Parathyroid adenoma (tissue), 2 donors: ENCODE data around the gene FBN2.

ENCODE experiments used
- H2AFZ ChIP-seq: fragments of 300-600 bp; sonication (generic); one replicate; pipeline ENCODE4 v1.7.0; 2017; ENCODE audit warnings: antibody characterized with exemption, mild to moderate bottlenecking
- H3K27ac ChIP-seq: fragments of 300-600 bp; sonication (generic); one replicate; pipeline ENCODE4 v1.7.0; 2017
- H3K27me3 ChIP-seq: fragments of 300-600 bp; sonication (generic); one replicate; pipeline ENCODE4 v1.7.0; 2017; ENCODE audit warnings: low read length; ENCODE audit not compliant: control insufficient read depth, insufficient read depth
- H3K36me3 ChIP-seq: fragments of 300-600 bp; sonication (generic); one replicate; pipeline ENCODE4 v1.7.0; 2017; ENCODE audit warnings: low read length; ENCODE audit not compliant: control insufficient read depth, insufficient read depth
- H3K4me1 ChIP-seq: fragments of 300-600 bp; sonication (generic); one replicate; pipeline ENCODE4 v1.7.0; 2017; ENCODE audit warnings: control low read depth
- H3K4me2 ChIP-seq: fragments of 300-600 bp; sonication (generic); one replicate; pipeline ENCODE4 v1.7.0; 2017; ENCODE audit warnings: low read length
- H3K4me3 ChIP-seq: fragments of 300-600 bp; sonication (generic); one replicate; pipeline ENCODE4 v1.7.0; 2017; ENCODE audit warnings: low read depth, low read length
- H3K79me2 ChIP-seq: fragments of 300-600 bp; sonication (generic); one replicate; pipeline ENCODE4 v1.7.0; 2017; ENCODE audit warnings: control low read depth
- H3K9ac ChIP-seq: fragments of 300-600 bp; sonication (generic); one replicate; pipeline ENCODE4 v1.7.0; 2017; ENCODE audit warnings: mild to moderate bottlenecking
- H3K9me3 ChIP-seq: fragments of 300-600 bp; sonication (generic); one replicate; pipeline ENCODE4 v1.7.0; 2017; ENCODE audit warnings: low read length; ENCODE audit not compliant: control insufficient read depth
- CTCF ChIP-seq: fragments of 300-600 bp; sonication (generic); IDR thresholded peaks from one replicate; pipeline ENCODE4 v1.7.0; 2017; ENCODE audit warnings: antibody characterized with exemption, mild to moderate bottlenecking
- donor health status: primary hyperparathyroidism.

The FBN2 gene

DNA sequence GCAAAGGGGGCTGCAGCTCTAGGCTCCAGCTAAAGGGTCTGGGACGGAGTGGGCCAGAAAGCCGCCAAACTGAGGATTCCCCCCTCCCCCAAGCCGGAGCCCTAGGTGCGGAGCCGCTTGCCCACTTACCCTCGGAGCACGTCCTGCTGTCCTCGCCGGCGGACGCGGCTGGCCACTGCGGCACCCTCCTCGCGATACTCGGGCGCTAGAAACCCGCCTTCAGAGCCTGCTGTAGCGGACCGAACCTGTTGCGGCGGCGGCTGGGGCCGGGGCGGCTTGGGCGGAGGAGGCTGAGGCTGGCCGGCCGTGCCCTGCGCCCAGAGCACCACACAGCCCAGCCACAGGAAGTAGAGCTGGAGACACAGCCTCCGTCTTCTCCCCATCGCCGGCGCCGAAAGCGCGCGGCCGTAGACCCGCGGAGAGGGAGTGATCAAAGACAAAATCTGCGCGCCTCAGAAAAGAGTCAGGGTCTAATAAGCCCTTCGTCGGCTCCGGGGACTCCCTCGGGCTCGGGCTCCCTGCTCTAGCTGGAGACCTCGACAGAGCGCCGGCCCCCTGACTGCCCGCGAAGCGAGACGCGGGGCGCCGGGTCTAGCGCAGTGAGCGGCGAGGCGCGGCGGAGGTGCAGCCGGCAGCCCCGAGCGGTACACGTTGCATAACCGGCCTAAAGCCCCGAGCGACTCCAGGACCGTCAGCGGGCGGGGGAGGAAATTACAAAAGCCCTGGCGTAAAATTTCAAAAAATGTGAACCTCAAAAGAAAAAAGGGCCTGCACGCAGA, 635 bp downstream of the FBN2 start:
- no peaks in the 10 kb centered on the region for H3K27me3 ChIP-seq
- H2AFZ ChIP-seq = peak overlapping the region; percentile 47
- no peaks in the 10 kb centered on the region for H3K36me3 ChIP-seq
- no peaks in the 10 kb centered on the region for H3K9me3 ChIP-seq
- H3K27ac ChIP-seq = no peak overlapping the region
- TF ChIP-seq CTCF = no peak
- peak overlapping the region; percentile 48 for H3K4me2 ChIP-seq
- no peaks in the 10 kb centered on the region for H3K79me2 ChIP-seq
- no peaks in the 10 kb centered on the region for H3K4me1 ChIP-seq
- H3K9ac ChIP-seq = no peak overlapping the region
- peak overlapping the region; percentile 38 for H3K4me3 ChIP-seq

DNA sequence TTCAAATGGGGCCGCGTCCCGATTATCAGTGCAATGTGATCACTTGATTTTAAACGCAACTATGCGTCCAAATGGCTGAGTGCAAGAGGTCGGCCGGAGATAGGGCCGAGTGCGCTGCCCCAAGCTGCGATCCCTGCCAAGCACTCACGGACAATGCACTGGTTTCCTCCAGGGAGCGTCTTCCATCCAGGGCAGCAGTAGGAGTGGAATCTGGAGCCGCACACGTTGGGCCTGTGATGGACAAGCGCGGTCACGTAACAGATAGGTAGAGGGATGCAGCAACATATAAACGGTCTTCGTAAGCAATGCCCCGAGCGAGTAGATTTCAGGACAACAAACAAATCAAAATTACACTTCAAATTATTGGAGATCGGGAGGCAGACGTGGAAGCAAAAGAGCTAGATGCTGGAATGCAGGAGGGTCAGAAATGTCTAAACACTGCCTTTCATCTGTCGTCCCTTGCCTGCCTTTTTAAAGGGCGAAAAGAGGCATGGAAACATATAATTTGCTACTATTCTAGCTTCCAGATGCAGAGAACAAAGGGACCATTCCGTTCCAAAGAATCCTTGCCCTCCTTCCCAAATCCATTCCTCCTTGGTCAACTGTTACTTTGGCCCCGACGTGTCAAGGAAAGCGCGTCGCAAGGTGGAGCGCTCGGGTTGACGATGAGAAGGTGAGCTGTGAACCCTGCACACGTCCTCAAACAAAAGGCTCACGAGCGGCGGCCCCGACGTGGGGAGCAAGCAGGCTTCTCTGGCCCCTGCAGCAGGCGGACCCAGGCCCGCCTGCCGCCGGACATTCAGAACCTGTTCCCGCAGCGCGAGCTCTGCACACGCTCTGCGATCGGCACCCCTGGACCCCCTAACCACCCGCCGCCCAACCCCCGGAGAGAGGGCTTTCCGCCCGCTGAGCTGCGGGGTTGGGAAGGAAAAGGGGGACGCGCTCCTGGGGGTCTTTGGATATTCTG, 1.5 kb downstream of the FBN2 start:
- Histone ChIP-seq H3K79me2 (no peaks in the 10 kb centered on the region), H3K4me3 (no peak overlapping the region), H3K27ac (no peak overlapping the region), H2AFZ (no peak overlapping the region), H3K9me3 (no peaks in the 10 kb centered on the region), H3K4me2 (peak overlapping the region; percentile 48), H3K4me1 (no peaks in the 10 kb centered on the region), H3K27me3 (no peaks in the 10 kb centered on the region), H3K9ac (no peak overlapping the region), H3K36me3 (no peaks in the 10 kb centered on the region)
- TF ChIP-seq CTCF = no peak

GRCh38 chr5:128535251-128535650, 2.8 kb downstream of the FBN2 start:
- H3K27me3 ChIP-seq = no peaks in the 10 kb centered on the region
- H2AFZ ChIP-seq = no peak overlapping the region
- no peak overlapping the region for H3K27ac ChIP-seq
- no peaks in the 10 kb centered on the region for H3K9me3 ChIP-seq
- H3K4me2 ChIP-seq = no peak overlapping the region
- H3K36me3 ChIP-seq = no peaks in the 10 kb centered on the region
- H3K4me3 ChIP-seq = no peak overlapping the region
- H3K9ac ChIP-seq = no peak overlapping the region
- no peak for TF ChIP-seq CTCF
- no peaks in the 10 kb centered on the region for H3K79me2 ChIP-seq
- H3K4me1 ChIP-seq = no peaks in the 10 kb centered on the region

DNA sequence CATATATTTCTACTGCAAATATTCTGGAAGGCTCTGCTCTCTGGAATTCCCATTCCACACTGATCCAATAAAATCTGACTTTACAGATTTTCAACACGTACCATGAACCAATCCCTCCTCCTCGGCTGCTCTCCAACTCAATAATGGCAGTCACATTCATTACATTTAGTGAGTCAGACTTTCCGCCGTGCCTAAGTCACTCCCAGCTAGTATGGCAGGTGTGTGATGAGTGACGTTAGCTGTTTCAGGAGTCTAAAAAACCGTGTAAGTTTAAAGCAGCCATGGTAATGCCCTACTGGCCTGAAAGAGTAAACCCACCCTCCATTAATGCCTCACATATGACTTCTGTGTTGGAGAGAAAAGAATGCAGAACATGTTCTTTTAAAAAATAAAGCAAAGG, 3.3 kb downstream of the FBN2 start:
- H3K4me1 ChIP-seq = no peaks in the 10 kb centered on the region
- H3K9me3 ChIP-seq = no peaks in the 10 kb centered on the region
- no peaks in the 10 kb centered on the region for H3K27me3 ChIP-seq
- no peak overlapping the region for H3K4me3 ChIP-seq
- no peak overlapping the region for H2AFZ ChIP-seq
- H3K36me3 ChIP-seq = no peaks in the 10 kb centered on the region
- no peaks in the 10 kb centered on the region for H3K79me2 ChIP-seq
- no peak for TF ChIP-seq CTCF
- no peak overlapping the region for H3K27ac ChIP-seq
- H3K9ac ChIP-seq = no peak overlapping the region
- no peak overlapping the region for H3K4me2 ChIP-seq
